IPS-18c (cell line): ENCODE data around the gene OR52R1.

Experiments used
- H3K4me3 ChIP-seq: 2 replicates; pipeline ENCODE4 v1.7.0; 2013; ENCODE audit warnings: low read depth, mild to moderate bottlenecking, low read length, moderate library complexity; ENCODE audit not compliant: insufficient read depth
- H3K9me3 ChIP-seq: one replicate; pipeline ENCODE4 v1.6.1; 2013; ENCODE audit warnings: mild to moderate bottlenecking, low read length, moderate library complexity; ENCODE audit not compliant: control insufficient read depth, insufficient read depth

The OR52R1 gene

GRCh38 chr11:4766420-4767043 lies 37.6 kb downstream of the OR52R1 start:
- H3K9me3 ChIP-seq: no peaks in the 10 kb centered on the region
- no peak overlapping the region for H3K4me3 ChIP-seq

GRCh38 chr11:4763096-4763495 lies 41.1 kb downstream of the OR52R1 start:
- Histone ChIP-seq H3K4me3 (no peak overlapping the region), H3K9me3 (no peaks in the 10 kb centered on the region)
